Transverse colon (tissue), 3 donors: ENCODE measurements around the gene GM2A.

Experiments
- EP300 ChIP-seq: sonication (generic); formaldehyde crosslinking; IDR thresholded peaks from one replicate; pipeline ENCODE4 v1.6.1; 2017; ENCODE audit warnings: antibody characterized with exemption, low read depth
- POLR2A ChIP-seq: fragments of 450-650 bp; IDR thresholded peaks from one replicate; pipeline ENCODE4 v1.6.1; 2016; ENCODE audit warnings: antibody characterized with exemption, mild to moderate bottlenecking, moderate library complexity
- TF ChIP-seq, protein P1 (sequence below), 5 experiments: fragments of 200-600 bp in 3 of 5; fragments of 450-650 bp in 2 of 5; sonication (generic) in 3 of 5; IDR thresholded peaks; 1 replicate in 2 of 5; 2 replicates in 3 of 5; pipeline ENCODE4 v1.5.1; 2016 to 2017; ENCODE audit warnings: antibody characterized with exemption in 5 of 5, inconsistent platforms in 3 of 5, mild to moderate bottlenecking in 2 of 5, moderate library complexity in 1 of 5

DNA sequence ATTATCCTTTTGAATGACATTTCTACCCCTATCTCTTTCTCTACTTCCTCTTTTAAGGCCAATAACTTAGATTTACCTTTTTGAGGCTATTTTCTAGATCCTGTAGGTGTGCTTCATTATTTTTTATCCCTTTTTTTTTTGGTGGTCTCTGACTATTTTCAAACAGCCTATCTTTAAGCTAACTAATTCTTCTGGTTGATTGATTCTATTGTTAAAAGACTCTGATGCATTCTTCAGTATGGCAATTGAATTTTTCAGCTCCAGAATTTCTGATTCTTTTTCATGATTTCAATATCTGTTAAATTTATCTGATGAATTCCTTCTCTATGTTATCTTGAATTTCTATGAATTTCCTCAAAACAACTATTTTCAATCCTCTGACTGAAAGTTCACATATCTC is 57.9 kb downstream of the GM2A start:
- TF ChIP-seq, protein P1, sequence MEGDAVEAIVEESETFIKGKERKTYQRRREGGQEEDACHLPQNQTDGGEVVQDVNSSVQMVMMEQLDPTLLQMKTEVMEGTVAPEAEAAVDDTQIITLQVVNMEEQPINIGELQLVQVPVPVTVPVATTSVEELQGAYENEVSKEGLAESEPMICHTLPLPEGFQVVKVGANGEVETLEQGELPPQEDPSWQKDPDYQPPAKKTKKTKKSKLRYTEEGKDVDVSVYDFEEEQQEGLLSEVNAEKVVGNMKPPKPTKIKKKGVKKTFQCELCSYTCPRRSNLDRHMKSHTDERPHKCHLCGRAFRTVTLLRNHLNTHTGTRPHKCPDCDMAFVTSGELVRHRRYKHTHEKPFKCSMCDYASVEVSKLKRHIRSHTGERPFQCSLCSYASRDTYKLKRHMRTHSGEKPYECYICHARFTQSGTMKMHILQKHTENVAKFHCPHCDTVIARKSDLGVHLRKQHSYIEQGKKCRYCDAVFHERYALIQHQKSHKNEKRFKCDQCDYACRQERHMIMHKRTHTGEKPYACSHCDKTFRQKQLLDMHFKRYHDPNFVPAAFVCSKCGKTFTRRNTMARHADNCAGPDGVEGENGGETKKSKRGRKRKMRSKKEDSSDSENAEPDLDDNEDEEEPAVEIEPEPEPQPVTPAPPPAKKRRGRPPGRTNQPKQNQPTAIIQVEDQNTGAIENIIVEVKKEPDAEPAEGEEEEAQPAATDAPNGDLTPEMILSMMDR (IDR thresholded peaks at IDR 0.05) = no peak
- TF ChIP-seq EP300 (no peak), POLR2A (no peak)
